ENCODE data around the gene SMAD5.

DNA sequence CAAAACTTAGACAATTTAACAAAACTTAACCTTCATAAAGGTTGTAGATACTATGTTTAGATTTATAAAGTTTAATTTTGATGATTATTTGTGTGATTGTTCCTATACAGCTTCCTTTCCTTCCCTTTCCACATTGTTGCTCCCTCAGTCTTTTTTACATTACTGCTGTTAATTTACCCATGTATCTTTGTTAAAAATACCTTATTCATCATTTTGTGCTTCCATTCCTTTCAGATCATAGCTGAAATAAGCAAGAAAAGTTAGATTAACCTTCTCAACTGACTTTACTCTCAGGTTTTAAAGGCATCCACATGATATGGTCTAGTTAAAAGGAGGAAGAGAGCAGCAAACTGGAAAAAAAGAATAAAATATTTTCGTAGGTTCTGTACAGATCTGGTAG, 2.0 kb downstream of the SMAD5 start:
- TF ChIP-seq, protein P1, sequence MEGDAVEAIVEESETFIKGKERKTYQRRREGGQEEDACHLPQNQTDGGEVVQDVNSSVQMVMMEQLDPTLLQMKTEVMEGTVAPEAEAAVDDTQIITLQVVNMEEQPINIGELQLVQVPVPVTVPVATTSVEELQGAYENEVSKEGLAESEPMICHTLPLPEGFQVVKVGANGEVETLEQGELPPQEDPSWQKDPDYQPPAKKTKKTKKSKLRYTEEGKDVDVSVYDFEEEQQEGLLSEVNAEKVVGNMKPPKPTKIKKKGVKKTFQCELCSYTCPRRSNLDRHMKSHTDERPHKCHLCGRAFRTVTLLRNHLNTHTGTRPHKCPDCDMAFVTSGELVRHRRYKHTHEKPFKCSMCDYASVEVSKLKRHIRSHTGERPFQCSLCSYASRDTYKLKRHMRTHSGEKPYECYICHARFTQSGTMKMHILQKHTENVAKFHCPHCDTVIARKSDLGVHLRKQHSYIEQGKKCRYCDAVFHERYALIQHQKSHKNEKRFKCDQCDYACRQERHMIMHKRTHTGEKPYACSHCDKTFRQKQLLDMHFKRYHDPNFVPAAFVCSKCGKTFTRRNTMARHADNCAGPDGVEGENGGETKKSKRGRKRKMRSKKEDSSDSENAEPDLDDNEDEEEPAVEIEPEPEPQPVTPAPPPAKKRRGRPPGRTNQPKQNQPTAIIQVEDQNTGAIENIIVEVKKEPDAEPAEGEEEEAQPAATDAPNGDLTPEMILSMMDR (IDR thresholded peaks at IDR 0.05 in 4 of 5, conservative IDR thresholded peaks at IDR 0.05 in 1 of 5), result no peak
- no peak for TF ChIP-seq POLR2A (IDR thresholded peaks at IDR 0.05)
